ENCODE results near the gene C17orf75.

DNA sequence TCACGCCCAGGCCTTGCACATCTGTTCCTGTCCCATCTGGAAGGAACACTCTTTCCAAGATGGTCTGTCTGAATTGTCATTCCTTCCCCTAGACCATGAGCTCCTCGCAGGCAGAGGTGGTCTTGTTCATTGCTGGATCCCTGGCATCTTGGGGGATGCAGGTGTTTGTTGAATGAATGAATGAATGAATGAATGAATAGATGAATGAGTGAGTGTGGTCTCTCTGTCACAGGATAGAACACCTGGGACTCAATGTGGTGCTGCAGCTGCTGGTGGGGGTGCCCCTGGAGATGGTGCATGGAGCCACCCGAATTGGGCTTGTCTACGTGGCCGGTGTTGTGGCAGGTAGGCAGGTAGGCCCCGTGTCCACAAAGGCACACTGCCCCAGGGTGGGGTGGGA, 44.1 kb downstream of the C17orf75 start:
- TF ChIP-seq, protein P1, sequence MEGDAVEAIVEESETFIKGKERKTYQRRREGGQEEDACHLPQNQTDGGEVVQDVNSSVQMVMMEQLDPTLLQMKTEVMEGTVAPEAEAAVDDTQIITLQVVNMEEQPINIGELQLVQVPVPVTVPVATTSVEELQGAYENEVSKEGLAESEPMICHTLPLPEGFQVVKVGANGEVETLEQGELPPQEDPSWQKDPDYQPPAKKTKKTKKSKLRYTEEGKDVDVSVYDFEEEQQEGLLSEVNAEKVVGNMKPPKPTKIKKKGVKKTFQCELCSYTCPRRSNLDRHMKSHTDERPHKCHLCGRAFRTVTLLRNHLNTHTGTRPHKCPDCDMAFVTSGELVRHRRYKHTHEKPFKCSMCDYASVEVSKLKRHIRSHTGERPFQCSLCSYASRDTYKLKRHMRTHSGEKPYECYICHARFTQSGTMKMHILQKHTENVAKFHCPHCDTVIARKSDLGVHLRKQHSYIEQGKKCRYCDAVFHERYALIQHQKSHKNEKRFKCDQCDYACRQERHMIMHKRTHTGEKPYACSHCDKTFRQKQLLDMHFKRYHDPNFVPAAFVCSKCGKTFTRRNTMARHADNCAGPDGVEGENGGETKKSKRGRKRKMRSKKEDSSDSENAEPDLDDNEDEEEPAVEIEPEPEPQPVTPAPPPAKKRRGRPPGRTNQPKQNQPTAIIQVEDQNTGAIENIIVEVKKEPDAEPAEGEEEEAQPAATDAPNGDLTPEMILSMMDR (conservative IDR thresholded peaks at IDR 0.05; ENCODE audit: low read depth, low read length) = no peak
- TF ChIP-seq EZH2 (IDR thresholded peaks at IDR 0.05; ENCODE audit: low read length, unreplicated experiment) = no peak
